MM.1S (cell line): ENCODE measurements around the gene CHST3.

Source experiments
- EZH2 ChIP-seq: fragments of 300-600 bp; sonication (generic); optimal IDR thresholded peaks from 2 replicates; pipeline ENCODE3; 2017; ENCODE audit warnings: low read depth, mild to moderate bottlenecking, antibody characterized with exemption, low read length, mixed read lengths
- EZH2phosphoT487 ChIP-seq: fragments of 300-600 bp; sonication (generic); IDR thresholded peaks from 2 replicates; pipeline ENCODE4 v1.6.1; 2018; ENCODE audit warnings: antibody characterized with exemption, low read length
- TF ChIP-seq, protein P1 (sequence below): fragments of 300-600 bp; sonication (generic); IDR thresholded peaks from 2 replicates; pipeline ENCODE4 v1.5.1; 2016; ENCODE audit warnings: antibody characterized with exemption, low read length, mixed read lengths

DNA sequence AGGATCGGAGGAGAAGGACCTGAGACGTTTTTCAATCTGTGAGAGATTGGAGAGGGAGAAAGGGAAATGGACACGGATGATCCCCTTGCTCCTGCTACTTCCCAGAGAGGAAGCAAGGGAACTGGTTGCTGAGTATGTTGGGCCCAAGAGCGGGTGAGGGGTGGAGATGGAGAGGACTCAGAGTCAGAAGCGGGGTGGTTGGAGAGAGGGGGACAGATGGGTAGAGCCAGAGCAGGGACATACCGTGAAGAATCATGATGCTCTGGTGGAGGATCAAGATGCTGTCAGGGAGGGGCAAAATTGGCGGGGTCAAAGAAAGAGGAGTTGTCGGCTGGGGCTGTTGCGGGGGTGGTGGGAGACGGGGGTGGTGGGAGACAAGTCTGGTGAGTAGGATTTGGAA lies 2.4 kb upstream of the CHST3 start:
- TF ChIP-seq, protein P1, sequence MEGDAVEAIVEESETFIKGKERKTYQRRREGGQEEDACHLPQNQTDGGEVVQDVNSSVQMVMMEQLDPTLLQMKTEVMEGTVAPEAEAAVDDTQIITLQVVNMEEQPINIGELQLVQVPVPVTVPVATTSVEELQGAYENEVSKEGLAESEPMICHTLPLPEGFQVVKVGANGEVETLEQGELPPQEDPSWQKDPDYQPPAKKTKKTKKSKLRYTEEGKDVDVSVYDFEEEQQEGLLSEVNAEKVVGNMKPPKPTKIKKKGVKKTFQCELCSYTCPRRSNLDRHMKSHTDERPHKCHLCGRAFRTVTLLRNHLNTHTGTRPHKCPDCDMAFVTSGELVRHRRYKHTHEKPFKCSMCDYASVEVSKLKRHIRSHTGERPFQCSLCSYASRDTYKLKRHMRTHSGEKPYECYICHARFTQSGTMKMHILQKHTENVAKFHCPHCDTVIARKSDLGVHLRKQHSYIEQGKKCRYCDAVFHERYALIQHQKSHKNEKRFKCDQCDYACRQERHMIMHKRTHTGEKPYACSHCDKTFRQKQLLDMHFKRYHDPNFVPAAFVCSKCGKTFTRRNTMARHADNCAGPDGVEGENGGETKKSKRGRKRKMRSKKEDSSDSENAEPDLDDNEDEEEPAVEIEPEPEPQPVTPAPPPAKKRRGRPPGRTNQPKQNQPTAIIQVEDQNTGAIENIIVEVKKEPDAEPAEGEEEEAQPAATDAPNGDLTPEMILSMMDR: no peak
- no peak for TF ChIP-seq EZH2
- TF ChIP-seq EZH2phosphoT487: no peak
